HEK293 (cell line): ENCODE data around the gene SPRY1.

Source experiments
- MYNN ChIP-seq: fragments of 450-650 bp; formaldehyde crosslinking; IDR thresholded peaks from 2 replicates; pipeline ENCODE4 v1.5.1; 2016; ENCODE audit warnings: missing biosample characterization, missing genetic modification characterization, borderline replicate concordance
- PRDM1 ChIP-seq: fragments of 450-650 bp; formaldehyde crosslinking; IDR thresholded peaks from 2 replicates; pipeline ENCODE4; 2016; ENCODE audit warnings: missing biosample characterization, missing genetic modification characterization
- SP3 ChIP-seq: fragments of 450-650 bp; formaldehyde crosslinking; IDR thresholded peaks from 2 replicates; pipeline ENCODE4 v1.5.1; 2016; ENCODE audit warnings: missing biosample characterization, missing genetic modification characterization
- TCF7L2 ChIP-seq: IDR thresholded peaks from 2 replicates; pipeline ENCODE4 v1.6.1; 2011; ENCODE audit warnings: low read depth, mild to moderate bottlenecking, inconsistent platforms, low read length, moderate library complexity, borderline replicate concordance
- ZNF530 ChIP-seq: fragments of 450-650 bp; formaldehyde crosslinking; IDR thresholded peaks from 2 replicates; pipeline ENCODE4 v1.5.1; 2016; ENCODE audit warnings: low read depth, missing biosample characterization, missing genetic modification characterization
- ZNF558 ChIP-seq: fragments of 450-650 bp; formaldehyde crosslinking; IDR thresholded peaks from 2 replicates; pipeline ENCODE4 v1.5.1; 2016; ENCODE audit warnings: missing biosample characterization, missing genetic modification characterization
- TF ChIP-seq, protein P1 (sequence below): fragments of 450-650 bp; formaldehyde crosslinking; IDR thresholded peaks from 2 replicates; pipeline ENCODE4 v1.5.1; 2016; ENCODE audit warnings: missing biosample characterization, missing genetic modification characterization
- TF ChIP-seq, protein P2 (sequence below): fragments of 450-650 bp; formaldehyde crosslinking; IDR thresholded peaks from 2 replicates; pipeline ENCODE4 v1.5.1; 2017; ENCODE audit warnings: missing biosample characterization, missing genetic modification characterization
- TF ChIP-seq, protein P3 (sequence below): fragments of 450-650 bp; formaldehyde crosslinking; IDR thresholded peaks from 2 replicates; pipeline ENCODE4 v1.5.1; 2016; ENCODE audit warnings: missing biosample characterization, missing genetic modification characterization, low read depth
- TF ChIP-seq, protein P4 (sequence below): fragments of 450-650 bp; formaldehyde crosslinking; IDR thresholded peaks from 2 replicates; pipeline ENCODE4 v1.5.1; 2016; ENCODE audit warnings: missing biosample characterization, missing genetic modification characterization
- TF ChIP-seq, protein P5 (sequence below): fragments of 450-650 bp; formaldehyde crosslinking; IDR thresholded peaks from 2 replicates; pipeline ENCODE4 v1.5.1; 2016; ENCODE audit warnings: missing biosample characterization, missing genetic modification characterization, borderline replicate concordance
- TF ChIP-seq, protein P6 (sequence below): fragments of 450-650 bp; formaldehyde crosslinking; IDR thresholded peaks from 2 replicates; pipeline ENCODE4 v1.5.1; 2016; ENCODE audit warnings: missing biosample characterization, missing genetic modification characterization

DNA sequence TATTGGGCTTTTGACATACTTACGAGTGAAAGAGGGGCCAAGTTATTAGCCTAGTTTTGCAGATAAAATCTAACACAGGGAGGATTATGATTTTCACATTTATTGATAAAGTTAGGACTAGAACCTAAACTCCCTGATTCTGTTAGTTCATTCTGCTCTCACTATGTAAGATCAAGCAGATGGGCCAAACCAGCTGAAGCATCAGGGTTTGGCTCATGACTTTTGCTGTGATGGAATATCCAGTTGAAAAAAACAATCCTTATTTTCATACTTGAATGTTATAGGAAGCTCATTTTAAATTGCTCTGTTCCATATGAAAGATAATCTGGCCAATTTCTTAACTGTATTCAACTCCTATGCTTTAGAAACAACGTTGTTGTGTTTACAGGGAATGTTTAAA, 21.2 kb downstream of the SPRY1 start:
- TF ChIP-seq, protein P1, sequence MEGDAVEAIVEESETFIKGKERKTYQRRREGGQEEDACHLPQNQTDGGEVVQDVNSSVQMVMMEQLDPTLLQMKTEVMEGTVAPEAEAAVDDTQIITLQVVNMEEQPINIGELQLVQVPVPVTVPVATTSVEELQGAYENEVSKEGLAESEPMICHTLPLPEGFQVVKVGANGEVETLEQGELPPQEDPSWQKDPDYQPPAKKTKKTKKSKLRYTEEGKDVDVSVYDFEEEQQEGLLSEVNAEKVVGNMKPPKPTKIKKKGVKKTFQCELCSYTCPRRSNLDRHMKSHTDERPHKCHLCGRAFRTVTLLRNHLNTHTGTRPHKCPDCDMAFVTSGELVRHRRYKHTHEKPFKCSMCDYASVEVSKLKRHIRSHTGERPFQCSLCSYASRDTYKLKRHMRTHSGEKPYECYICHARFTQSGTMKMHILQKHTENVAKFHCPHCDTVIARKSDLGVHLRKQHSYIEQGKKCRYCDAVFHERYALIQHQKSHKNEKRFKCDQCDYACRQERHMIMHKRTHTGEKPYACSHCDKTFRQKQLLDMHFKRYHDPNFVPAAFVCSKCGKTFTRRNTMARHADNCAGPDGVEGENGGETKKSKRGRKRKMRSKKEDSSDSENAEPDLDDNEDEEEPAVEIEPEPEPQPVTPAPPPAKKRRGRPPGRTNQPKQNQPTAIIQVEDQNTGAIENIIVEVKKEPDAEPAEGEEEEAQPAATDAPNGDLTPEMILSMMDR (tag by site-specific recombination): no peak
- no peak for TF ChIP-seq PRDM1 (tag by site-specific recombination)
- TF ChIP-seq MYNN (tag by site-specific recombination): no peak
- TF ChIP-seq, protein P2, sequence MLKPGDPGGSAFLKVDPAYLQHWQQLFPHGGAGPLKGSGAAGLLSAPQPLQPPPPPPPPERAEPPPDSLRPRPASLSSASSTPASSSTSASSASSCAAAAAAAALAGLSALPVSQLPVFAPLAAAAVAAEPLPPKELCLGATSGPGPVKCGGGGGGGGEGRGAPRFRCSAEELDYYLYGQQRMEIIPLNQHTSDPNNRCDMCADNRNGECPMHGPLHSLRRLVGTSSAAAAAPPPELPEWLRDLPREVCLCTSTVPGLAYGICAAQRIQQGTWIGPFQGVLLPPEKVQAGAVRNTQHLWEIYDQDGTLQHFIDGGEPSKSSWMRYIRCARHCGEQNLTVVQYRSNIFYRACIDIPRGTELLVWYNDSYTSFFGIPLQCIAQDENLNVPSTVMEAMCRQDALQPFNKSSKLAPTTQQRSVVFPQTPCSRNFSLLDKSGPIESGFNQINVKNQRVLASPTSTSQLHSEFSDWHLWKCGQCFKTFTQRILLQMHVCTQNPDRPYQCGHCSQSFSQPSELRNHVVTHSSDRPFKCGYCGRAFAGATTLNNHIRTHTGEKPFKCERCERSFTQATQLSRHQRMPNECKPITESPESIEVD (tag by site-specific recombination): no peak
- TF ChIP-seq, protein P3, sequence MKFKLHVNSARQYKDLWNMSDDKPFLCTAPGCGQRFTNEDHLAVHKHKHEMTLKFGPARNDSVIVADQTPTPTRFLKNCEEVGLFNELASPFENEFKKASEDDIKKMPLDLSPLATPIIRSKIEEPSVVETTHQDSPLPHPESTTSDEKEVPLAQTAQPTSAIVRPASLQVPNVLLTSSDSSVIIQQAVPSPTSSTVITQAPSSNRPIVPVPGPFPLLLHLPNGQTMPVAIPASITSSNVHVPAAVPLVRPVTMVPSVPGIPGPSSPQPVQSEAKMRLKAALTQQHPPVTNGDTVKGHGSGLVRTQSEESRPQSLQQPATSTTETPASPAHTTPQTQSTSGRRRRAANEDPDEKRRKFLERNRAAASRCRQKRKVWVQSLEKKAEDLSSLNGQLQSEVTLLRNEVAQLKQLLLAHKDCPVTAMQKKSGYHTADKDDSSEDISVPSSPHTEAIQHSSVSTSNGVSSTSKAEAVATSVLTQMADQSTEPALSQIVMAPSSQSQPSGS (tag by site-specific recombination): no peak
- no peak for TF ChIP-seq SP3 (tag by site-specific recombination)
- no peak for TF ChIP-seq ZNF530
- TF ChIP-seq, protein P4, sequence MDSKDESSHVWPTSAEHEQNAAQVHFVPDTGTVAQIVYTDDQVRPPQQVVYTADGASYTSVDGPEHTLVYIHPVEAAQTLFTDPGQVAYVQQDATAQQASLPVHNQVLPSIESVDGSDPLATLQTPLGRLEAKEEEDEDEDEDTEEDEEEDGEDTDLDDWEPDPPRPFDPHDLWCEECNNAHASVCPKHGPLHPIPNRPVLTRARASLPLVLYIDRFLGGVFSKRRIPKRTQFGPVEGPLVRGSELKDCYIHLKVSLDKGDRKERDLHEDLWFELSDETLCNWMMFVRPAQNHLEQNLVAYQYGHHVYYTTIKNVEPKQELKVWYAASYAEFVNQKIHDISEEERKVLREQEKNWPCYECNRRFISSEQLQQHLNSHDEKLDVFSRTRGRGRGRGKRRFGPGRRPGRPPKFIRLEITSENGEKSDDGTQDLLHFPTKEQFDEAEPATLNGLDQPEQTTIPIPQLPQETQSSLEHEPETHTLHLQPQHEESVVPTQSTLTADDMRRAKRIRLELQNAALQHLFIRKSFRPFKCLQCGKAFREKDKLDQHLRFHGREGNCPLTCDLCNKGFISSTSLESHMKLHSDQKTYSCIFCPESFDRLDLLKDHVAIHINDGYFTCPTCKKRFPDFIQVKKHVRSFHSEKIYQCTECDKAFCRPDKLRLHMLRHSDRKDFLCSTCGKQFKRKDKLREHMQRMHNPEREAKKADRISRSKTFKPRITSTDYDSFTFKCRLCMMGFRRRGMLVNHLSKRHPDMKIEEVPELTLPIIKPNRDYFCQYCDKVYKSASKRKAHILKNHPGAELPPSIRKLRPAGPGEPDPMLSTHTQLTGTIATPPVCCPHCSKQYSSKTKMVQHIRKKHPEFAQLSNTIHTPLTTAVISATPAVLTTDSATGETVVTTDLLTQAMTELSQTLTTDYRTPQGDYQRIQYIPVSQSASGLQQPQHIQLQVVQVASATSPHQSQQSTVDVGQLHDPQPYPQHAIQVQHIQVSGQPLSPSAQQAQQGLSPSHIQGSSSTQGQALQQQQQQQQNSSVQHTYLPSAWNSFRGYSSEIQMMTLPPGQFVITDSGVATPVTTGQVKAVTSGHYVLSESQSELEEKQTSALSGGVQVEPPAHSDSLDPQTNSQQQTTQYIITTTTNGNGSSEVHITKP: peak; percentile 36; the same call in 1 of the 2 replicates
- TF ChIP-seq, protein P5, sequence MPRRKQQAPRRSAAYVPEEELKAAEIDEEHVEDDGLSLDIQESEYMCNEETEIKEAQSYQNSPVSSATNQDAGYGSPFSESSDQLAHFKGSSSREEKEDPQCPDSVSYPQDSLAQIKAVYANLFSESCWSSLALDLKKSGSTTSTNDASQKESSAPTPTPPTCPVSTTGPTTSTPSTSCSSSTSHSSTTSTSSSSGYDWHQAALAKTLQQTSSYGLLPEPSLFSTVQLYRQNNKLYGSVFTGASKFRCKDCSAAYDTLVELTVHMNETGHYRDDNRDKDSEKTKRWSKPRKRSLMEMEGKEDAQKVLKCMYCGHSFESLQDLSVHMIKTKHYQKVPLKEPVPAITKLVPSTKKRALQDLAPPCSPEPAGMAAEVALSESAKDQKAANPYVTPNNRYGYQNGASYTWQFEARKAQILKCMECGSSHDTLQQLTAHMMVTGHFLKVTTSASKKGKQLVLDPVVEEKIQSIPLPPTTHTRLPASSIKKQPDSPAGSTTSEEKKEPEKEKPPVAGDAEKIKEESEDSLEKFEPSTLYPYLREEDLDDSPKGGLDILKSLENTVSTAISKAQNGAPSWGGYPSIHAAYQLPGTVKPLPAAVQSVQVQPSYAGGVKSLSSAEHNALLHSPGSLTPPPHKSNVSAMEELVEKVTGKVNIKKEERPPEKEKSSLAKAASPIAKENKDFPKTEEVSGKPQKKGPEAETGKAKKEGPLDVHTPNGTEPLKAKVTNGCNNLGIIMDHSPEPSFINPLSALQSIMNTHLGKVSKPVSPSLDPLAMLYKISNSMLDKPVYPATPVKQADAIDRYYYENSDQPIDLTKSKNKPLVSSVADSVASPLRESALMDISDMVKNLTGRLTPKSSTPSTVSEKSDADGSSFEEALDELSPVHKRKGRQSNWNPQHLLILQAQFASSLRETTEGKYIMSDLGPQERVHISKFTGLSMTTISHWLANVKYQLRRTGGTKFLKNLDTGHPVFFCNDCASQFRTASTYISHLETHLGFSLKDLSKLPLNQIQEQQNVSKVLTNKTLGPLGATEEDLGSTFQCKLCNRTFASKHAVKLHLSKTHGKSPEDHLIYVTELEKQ: no peak
- TF ChIP-seq, protein P6, sequence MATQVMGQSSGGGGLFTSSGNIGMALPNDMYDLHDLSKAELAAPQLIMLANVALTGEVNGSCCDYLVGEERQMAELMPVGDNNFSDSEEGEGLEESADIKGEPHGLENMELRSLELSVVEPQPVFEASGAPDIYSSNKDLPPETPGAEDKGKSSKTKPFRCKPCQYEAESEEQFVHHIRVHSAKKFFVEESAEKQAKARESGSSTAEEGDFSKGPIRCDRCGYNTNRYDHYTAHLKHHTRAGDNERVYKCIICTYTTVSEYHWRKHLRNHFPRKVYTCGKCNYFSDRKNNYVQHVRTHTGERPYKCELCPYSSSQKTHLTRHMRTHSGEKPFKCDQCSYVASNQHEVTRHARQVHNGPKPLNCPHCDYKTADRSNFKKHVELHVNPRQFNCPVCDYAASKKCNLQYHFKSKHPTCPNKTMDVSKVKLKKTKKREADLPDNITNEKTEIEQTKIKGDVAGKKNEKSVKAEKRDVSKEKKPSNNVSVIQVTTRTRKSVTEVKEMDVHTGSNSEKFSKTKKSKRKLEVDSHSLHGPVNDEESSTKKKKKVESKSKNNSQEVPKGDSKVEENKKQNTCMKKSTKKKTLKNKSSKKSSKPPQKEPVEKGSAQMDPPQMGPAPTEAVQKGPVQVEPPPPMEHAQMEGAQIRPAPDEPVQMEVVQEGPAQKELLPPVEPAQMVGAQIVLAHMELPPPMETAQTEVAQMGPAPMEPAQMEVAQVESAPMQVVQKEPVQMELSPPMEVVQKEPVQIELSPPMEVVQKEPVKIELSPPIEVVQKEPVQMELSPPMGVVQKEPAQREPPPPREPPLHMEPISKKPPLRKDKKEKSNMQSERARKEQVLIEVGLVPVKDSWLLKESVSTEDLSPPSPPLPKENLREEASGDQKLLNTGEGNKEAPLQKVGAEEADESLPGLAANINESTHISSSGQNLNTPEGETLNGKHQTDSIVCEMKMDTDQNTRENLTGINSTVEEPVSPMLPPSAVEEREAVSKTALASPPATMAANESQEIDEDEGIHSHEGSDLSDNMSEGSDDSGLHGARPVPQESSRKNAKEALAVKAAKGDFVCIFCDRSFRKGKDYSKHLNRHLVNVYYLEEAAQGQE (tag by site-specific recombination): no peak
- TF ChIP-seq ZNF558 (tag by site-specific recombination): no peak
- TF ChIP-seq TCF7L2: no peak
